Activated CD8-positive, alpha-beta T cell treated with anti-CD3 and anti-CD28 coated beads for 36 hours (primary cell): ENCODE data around the gene DHRS4L2. TPM values are rescaled to one million over a fixed set of nuclear protein-coding genes. Genes with fewer than 3 reads are reported as not detected.

Source experiments
- ATAC-seq: fragments of 200-7000 bp; cut with Tn5 transposase; one replicate; pipeline ENCODE4 v1.10.0; 2021; ENCODE audit warnings: mild to moderate bottlenecking, moderate library complexity
- CTCF ChIA-PET: fragments of 350-600 bp; sonication (Branson Sonifier 250); formaldehyde crosslinking; loops from one replicate; lab custom pipeline; 2021; ENCODE audit warnings: antibody characterized with exemption; lab: Charles Lee
- POLR2A ChIA-PET: fragments of 350-600 bp; sonication (Branson Sonifier 250); formaldehyde crosslinking; loops from one replicate; lab custom pipeline; 2021; ENCODE audit warnings: antibody characterized with exemption; lab: Charles Lee
- DNase-seq: peaks from one replicate; pipeline ENCODE4 v3.0.0-alpha.2; 2020
- H3K27ac Mint-ChIP-seq: one replicate; pipeline ENCODE4 v1.8.0; 2021; ENCODE audit warnings: mild to moderate bottlenecking, mixed read lengths
- H3K27me3 Mint-ChIP-seq: one replicate; pipeline ENCODE4 v1.8.0; 2021; ENCODE audit warnings: mixed read lengths
- H3K36me3 Mint-ChIP-seq: one replicate; pipeline ENCODE4 v1.8.0; 2021; ENCODE audit warnings: low read depth, mixed read lengths
- H3K4me1 Mint-ChIP-seq: one replicate; pipeline ENCODE4 v1.8.0; 2021; ENCODE audit warnings: low read depth, mixed read lengths
- H3K4me3 Mint-ChIP-seq: one replicate; pipeline ENCODE4 v1.8.0; 2021; ENCODE audit warnings: mild to moderate bottlenecking, moderate library complexity, mixed read lengths
- H3K9me3 Mint-ChIP-seq: one replicate; pipeline ENCODE4 v1.8.0; 2021; ENCODE audit warnings: mixed read lengths
- CTCF ChIP-seq: fragments of 200-600 bp; IDR thresholded peaks from one replicate; pipeline ENCODE4 v1.8.0; 2022; ENCODE audit warnings: antibody characterized with exemption, mild to moderate bottlenecking
- intact Hi-C: fragments of 100-400 bp; cut with micrococcal nuclease; formaldehyde crosslinking; loops from one replicate; pipeline ENCODE4 v1.10.0; 2022
- total RNA-seq, 2 experiments: library from RNA; stranded (reverse); gene quantifications; one replicate each; pipeline ENCODE4 v1.2.3, GENCODE V29; 2021

DHRS4L2 gene
- total RNA-seq, 2 experiments from 2014 or later, result 20.8 to 24.3 TPM

DNA sequence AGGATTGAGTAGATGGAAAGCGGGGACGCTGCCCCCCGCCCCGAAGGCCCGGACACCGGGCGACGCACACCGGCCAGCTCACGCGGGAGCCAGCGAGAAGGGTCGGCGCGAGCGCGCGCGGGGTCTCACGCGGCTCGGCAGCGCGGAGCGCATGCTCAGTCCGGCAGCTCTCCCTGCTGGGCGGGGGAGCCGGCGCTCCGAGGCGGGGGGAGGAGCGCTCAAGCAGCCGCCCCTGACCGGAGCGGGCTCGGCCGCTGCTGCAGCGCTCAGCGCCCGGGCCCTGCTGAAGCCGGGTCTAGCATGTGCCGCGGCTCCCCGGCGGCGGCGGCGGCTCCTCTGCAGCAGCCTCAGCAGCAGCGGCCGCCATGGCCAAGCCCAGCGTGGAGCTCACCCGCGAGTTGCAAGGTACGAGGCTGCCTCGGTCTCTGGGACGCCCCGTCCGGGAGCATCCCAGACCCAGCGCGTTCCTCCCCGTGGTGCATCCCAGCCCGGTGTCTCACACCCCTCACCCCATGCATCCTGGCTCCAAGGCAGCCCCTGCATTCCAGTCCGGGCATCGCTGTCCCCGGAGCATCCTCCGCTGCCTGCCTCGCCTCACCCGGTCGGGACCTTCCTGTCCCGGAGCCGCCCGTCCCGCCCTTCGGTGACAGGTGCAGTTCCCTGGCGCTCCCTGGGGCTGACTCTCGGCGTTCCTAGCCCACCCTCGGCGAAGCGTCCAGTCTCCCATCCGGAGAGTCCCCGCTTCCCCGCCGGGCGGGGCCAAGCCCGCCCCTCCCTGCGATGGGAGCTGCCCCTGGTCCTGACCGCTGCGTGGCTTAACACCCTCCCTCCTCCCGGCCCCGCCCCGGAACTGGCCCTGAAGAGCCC is 63.3 kb downstream of the DHRS4L2 start, which contains the start of gene CARMIL3:
CARMIL3 (plus strand) TSS at position 221 of the 867 bp plus-strand sequence; CDS start at position 366, 145 bp downstream.
- ChIA-PET CTCF (interaction anchor here (0.6 to 3.8 kb wide), 7 partner anchors 18 to 420 kb away, joined by 3 to 35 read pairs (median 4); partner anchors contain the start of gene PCK2), POLR2A (interaction anchor here (1.1 to 1.3 kb wide), 3 partner anchors 30 to 57 kb away, joined by 4 to 5 read pairs (median 5); no protein-coding TSS in a partner anchor)
- peak; percentile 60 for ATAC-seq
- peak; percentile 65 for DNase-seq
- no peak for TF ChIP-seq CTCF
- H3K27ac Mint-ChIP-seq, result peak within 1 kb of the TSS; percentile 10
- intact Hi-C loops, result loop anchor here (2.0 kb wide), 1 partner anchor 57 kb away; no protein-coding TSS in a partner anchor
- H3K4me3 Mint-ChIP-seq, result peak within 1 kb of the TSS; percentile 67
- H3K4me1 Mint-ChIP-seq, result peaks cover 19% of the 10 kb centered on the region
- H3K27me3 Mint-ChIP-seq, result peaks cover 5% of the 10 kb centered on the region
- no peaks in the 10 kb centered on the region for H3K36me3 Mint-ChIP-seq
- H3K9me3 Mint-ChIP-seq, result no peaks in the 10 kb centered on the region

DNA sequence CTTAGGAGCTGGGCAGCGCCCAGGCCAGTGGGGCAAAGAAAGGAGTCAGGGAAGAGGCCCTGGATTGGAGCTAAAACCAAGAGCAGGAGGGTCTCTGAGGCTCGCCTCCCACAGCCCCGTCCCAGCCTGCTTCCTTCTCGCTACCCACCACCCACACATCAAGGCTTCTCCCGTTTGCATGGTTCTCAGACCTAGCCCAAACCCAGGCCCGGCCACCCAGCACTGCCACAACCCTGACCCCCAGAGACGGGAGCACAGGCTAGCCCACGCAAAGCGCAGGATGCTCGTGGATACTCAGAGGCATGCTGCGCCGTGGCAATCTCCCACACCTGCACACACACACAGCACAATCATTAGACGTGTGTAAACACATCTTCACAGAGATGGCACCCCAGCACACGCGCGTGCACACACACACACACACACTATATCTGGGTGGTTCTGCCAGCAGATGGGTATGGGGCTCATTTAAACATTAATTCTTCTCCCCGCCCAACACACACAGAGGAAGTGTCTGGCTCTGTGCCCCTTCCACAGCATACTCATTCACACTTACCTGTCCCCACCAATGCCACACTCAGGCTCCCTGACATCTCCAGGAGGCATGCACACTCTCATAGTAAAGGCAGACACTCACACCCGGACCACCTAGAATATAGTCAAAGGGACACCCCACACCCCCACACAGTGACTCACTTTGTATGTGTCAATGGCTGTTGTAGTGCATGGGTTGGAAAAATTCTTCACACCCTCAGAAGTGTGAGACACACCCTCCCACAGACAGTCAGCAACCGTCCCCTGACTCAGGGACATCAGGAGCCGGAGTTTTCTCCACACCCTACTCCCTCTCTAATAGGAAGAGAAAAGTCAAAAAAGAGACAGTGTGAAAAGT is 64.2 kb downstream of the DHRS4L2 start:
- DNase-seq (peak; percentile 92), ATAC-seq (peak; percentile 87)
- Mint-ChIP-seq H3K27me3 (peaks cover 5% of the 10 kb centered on the region), H3K4me1 (peaks cover 19% of the 10 kb centered on the region), H3K9me3 (no peaks in the 10 kb centered on the region), H3K36me3 (no peaks in the 10 kb centered on the region), H3K4me3 (peak overlapping the region; percentile 62), H3K27ac (peak overlapping the region; percentile 71)
- TF ChIP-seq CTCF, result no peak
- ChIA-PET CTCF (interaction anchor here (0.6 to 6.0 kb wide), 9 partner anchors 10 to 108 kb away, joined by 3 to 39 read pairs (median 7); partner anchors contain the start of genes IRF9 and PCK2), POLR2A (interaction anchor here (0.8 to 1.3 kb wide), 7 partner anchors 9 to 136 kb away, joined by 3 to 5 read pairs (median 4); partner anchors contain the start of genes IPO4 and PCK2)
- intact Hi-C loops, result loop anchor here (2.0 kb wide), 1 partner anchor 56 kb away; no protein-coding TSS in a partner anchor

DNA sequence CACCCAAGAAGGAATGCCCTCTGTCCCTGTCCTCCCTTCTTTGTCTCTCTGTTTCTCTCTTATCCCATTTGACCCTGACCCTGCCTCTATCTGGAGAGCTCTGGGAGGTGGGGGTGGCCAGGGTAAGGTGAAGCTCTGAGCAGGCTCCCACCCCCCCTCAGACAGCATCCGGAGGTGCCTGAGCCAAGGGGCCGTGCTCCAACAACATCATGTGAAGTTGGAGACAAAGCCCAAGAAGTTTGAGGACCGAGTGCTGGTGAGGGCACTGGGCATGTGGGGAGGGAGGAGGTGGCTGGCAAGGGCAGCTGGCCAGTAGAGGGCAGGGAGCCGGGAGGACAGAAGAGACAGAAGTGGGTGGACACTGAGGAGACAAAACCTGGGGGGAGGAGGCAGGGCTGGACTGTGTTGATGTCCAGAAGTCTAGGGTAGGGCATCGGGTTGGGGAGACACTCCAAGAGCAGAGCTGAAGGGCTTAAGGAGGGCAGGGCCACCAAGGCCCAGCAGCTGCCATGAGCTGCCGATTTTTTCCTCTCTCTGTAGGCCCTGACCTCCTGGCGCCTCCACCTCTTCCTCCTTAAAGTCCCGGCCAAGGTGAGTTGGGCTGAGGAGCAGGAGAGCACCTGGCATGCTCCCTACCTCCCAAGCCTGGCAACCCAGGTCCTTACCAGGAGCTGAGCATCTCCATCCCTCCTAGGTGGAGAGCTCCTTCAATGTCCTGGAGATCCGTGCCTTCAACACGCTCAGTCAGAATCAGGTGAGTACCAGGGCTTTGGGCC is 65.0 kb downstream of the DHRS4L2 start:
- intact Hi-C loops, result loop anchor here (2.0 kb wide), 1 partner anchor 55 kb away; no protein-coding TSS in a partner anchor
- ATAC-seq (no peak), DNase-seq (no peak)
- H3K36me3 Mint-ChIP-seq, result no peaks in the 10 kb centered on the region
- H3K4me1 Mint-ChIP-seq, result peaks cover 21% of the 10 kb centered on the region
- H3K9me3 Mint-ChIP-seq, result no peaks in the 10 kb centered on the region
- peak overlapping the region; percentile 62 for H3K4me3 Mint-ChIP-seq
- CTCF ChIA-PET, result interaction anchor here (0.7 to 6.0 kb wide), 10 partner anchors 9 to 107 kb away, joined by 3 to 39 read pairs (median 4); partner anchors contain the start of genes IRF9 and PCK2
- H3K27me3 Mint-ChIP-seq, result peaks cover 5% of the 10 kb centered on the region
- TF ChIP-seq CTCF, result no peak
- POLR2A ChIA-PET, result interaction anchor here (0.8 to 1.3 kb wide), 7 partner anchors 10 to 135 kb away, joined by 3 to 4 read pairs (median 3); partner anchors contain the start of genes IPO4, IRF9 and PCK2
- no peak overlapping the region for H3K27ac Mint-ChIP-seq

DNA sequence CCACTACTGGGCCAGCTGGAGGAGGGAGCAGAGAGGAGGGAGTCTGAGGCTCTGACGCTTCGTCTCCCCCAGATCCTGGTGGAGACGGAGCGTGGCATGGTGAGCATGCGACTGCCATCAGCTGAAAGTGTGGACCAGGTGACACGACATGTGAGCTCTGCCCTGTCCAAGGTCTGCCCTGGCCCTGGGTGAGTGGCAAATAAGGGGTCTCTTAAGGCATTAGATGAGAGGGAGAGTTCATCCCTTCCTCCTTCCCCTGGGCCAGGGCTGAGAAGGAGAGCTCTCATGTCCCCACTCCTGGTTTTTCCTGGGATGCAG is 65.6 kb downstream of the DHRS4L2 start:
- intact Hi-C loops, result no loop called here
- ATAC-seq (no peak), DNase-seq (no peak)
- Mint-ChIP-seq H3K27me3 (peaks cover 4% of the 10 kb centered on the region), H3K4me3 (no peak overlapping the region), H3K27ac (no peak overlapping the region), H3K4me1 (peaks cover 21% of the 10 kb centered on the region), H3K36me3 (no peaks in the 10 kb centered on the region), H3K9me3 (no peaks in the 10 kb centered on the region)
- TF ChIP-seq CTCF, result no peak
- ChIA-PET POLR2A (interaction anchor here (0.8 to 1.3 kb wide), 7 partner anchors 10 to 135 kb away, joined by 3 to 4 read pairs (median 3); partner anchors contain the start of genes IPO4, IRF9 and PCK2), CTCF (interaction anchor here (0.7 to 6.0 kb wide), 10 partner anchors 8 to 106 kb away, joined by 3 to 39 read pairs (median 4); partner anchors contain the start of genes IRF9 and PCK2)
